HG03159 (cell line): ENCODE measurements around the gene CD40.

Source experiments
- ATAC-seq: cut with Tn5 transposase; IDR thresholded peaks from one replicate; pipeline ENCODE4 v1.9.1; 2021; ENCODE audit warnings: mild to moderate bottlenecking, moderate library complexity; ENCODE audit not compliant: unreplicated experiment

CD40 gene

GRCh38 chr20:46121184-46121930, 3.2 kb downstream of the CD40 start:
- no peak for ATAC-seq

DNA sequence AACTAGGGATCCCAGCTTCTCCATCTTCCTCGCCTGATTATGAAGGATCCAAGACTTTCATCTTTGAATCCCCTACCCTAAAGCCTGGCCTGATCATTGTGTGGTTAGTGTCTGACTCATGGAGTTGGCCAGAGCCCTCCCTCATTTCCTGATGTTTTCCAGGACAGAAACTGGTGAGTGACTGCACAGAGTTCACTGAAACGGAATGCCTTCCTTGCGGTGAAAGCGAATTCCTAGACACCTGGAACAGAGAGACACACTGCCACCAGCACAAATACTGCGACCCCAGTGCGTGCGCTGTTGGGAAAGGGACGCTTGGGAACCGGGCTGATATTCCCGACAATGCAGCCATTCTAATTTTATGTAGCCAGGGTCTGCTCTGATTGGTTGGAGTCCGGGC, 4.0 kb downstream of the CD40 start:
- no peak for ATAC-seq

- no peak for ATAC-seq
Observed at GRCh38 chr20:46122516-46123481, 4.7 kb downstream of the CD40 start.

GRCh38 chr20:46123482-46124245, 5.5 kb downstream of the CD40 start:
- ATAC-seq: no peak

DNA sequence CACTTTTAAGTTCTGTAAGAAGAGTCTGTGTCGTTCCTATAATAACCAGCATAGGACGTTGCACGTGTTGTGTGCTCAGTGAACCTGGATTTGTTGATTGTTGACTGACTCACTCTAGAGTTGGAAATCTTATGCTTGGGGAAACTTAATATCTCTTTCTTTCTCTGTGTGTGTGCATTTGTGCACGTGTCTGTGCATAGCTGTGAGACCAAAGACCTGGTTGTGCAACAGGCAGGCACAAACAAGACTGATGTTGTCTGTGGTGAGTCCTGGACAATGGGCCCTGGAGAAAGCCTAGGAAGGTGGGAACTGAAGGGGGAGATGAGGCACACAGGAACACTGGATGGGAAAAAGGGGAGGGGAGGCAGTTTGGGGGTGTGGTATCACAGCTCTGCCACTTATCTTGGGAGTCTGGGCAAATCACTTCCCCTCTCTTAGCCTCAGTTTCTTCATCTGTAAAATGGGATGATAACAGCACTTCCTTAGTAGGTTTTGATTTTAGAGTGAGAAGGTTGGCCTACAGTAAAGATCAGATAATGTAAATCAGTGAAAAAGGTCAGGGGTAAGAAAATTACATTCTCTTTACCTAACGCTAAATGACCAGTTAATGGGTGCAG, 8.4 kb downstream of the CD40 start:
- no peak for ATAC-seq

DNA sequence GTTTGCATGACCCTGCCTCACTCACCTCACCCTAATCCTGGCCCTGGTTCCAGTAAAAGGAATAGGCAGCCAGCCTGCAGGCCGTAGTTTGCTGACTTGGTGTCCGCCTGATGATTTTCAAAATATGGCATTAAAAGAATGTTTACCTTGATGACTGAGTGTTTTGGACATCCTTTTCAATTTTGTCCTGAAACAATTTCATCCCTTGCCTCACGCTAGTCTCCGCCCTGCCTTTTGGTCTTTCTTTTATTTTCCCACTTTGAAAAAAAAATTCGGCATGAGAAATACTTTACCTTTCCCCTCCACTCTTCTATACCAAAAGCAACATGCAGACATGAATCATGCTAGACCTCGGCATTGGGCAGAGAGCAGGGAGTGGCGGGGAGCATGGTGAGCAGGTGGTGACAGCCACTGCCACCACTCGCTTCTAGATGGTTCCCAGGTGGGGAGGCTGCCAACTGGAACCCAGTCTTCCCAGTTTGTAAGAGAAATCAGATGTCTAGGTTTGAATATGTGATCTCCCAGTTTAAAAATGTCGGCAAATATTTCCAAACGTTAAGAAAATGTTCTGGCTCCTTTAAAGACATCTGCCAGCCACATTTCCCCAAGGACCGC, 9.4 kb downstream of the CD40 start:
- no peak for ATAC-seq

GRCh38 chr20:46128310-46129151, 10.4 kb downstream of the CD40 start:
- no peak for ATAC-seq

DNA sequence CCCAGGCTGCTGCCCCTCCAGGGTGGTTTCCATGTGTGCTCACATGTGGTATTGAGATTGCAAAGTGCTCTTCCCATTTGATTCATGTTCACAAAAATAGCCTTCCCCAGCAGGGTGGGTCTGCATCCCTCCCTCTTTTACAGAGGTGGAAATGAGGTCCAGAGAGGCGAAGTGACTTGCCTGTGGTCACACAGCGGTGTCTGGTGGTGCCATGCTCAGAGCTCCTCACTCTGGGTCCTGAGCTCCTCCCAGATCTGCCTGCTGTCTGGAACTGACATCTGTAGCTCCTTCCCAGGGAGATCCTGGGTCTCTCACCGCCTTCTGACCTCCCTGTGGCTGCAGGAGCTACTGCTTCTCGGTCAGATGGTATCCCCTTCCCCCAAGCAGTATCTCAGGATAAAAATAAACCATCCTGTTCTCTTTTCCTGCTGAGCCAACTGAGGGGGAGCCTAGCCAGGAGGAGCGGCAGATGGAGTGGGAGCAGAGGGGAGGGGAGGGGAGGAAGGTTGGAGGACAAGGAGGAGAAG, 11.9 kb downstream of the CD40 start:
- ATAC-seq: no peak

GRCh38 chr20:46130534-46130933, 12.4 kb downstream of the CD40 start:
- ATAC-seq: no peak

DNA sequence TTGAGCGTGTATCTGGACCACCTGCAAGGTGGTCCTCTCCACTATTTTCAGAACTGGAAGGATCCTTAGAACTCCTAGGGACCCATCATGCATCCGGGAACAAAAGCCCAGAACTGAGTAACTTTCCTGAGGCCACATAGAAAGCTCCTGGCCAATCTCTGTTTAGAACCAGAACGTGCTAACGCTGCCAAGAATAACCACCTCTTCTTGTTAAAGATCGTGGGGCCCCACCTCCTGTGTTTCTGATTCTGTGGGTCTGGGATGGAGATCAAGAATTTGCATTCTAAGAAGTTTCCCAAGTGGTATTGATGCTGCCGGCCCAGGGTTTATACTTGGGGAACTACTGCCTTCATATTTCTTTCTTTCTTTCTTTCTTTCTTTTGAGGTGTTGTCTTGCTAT, 13.3 kb downstream of the CD40 start:
- no peak for ATAC-seq

- no peak for ATAC-seq
Observed at GRCh38 chr20:46132705-46133120, 14.6 kb downstream of the CD40 start.

- no peak for ATAC-seq
Observed at GRCh38 chr20:46133886-46134654, 16.0 kb downstream of the CD40 start.

GRCh38 chr20:46134716-46135115, 16.6 kb downstream of the CD40 start:
- ATAC-seq: no peak

- ATAC-seq: no peak
Observed at GRCh38 chr20:46135856-46136633, 17.9 kb downstream of the CD40 start.

DNA sequence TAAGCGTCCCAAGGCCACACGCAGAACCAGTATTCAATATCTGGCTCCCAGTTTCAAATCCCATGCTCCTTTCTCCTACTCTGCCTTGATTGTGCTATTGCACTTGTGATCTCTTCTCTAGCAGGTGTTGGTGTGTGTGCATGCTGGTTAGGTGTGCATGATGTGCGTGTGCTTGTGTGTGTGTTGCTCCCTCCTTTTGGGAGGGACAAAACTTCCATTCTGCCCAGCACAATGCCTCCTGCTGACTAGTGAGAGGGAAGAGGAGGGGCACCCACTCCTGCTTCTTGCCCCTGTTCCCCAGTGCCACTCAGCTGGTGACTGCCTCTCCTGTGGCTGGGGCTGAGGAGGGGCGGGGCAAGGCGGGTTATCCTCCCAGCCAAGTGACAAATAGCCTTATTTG, 19.7 kb downstream of the CD40 start:
- ATAC-seq: no peak

GRCh38 chr20:46139266-46139889, 21.3 kb downstream of the CD40 start:
- no peak for ATAC-seq

- no peak for ATAC-seq
Observed at GRCh38 chr20:46139908-46140482, 21.9 kb downstream of the CD40 start.
